CD8-positive, alpha-beta memory T cell (primary cell): ENCODE measurements around the gene THSD1. TPM values are rescaled to one million over a fixed set of nuclear protein-coding genes. Genes with fewer than 3 reads are reported as not detected.
"Not testable (repeated sequence)": the region's sequence is repeated elsewhere in the genome, so short reads cannot be mapped to it uniquely, and the experiment has no call there.

Experiments used
- CTCF ChIA-PET: fragments of 350-600 bp; sonication (Branson Sonifier 250); formaldehyde crosslinking; loops from one replicate; lab custom pipeline; 2021; ENCODE audit warnings: antibody characterized with exemption; lab: Charles Lee
- POLR2A ChIA-PET: fragments of 350-600 bp; sonication (Branson Sonifier 250); formaldehyde crosslinking; loops from one replicate; lab custom pipeline; 2021; ENCODE audit warnings: antibody characterized with exemption; lab: Charles Lee
- DNase-seq, 5 donors: peaks; one replicate each; pipeline versions ENCODE4 v3.0.0 to v3.0.0-alpha.2; 2020 to 2022; ENCODE audit warnings: mixed read lengths in 1 of 5
- H3K27ac ChIP-seq: one replicate; pipeline ENCODE4 v1.7.0; 2013; ENCODE audit warnings: low read depth, mild to moderate bottlenecking, low read length, moderate library complexity
- H3K27me3 ChIP-seq: 2 replicates; pipeline ENCODE4 v1.7.0; 2013; ENCODE audit warnings: low read length, mild to moderate bottlenecking; ENCODE audit not compliant: insufficient read depth, poor library complexity, severe bottlenecking
- H3K36me3 ChIP-seq: 2 replicates; pipeline ENCODE4 v1.7.0; 2013; ENCODE audit warnings: mild to moderate bottlenecking, low read length, moderate library complexity; ENCODE audit not compliant: insufficient read depth
- H3K4me1 ChIP-seq: 2 replicates; pipeline ENCODE4 v1.7.0; 2013; ENCODE audit warnings: mild to moderate bottlenecking, low read length, moderate library complexity; ENCODE audit not compliant: insufficient read depth
- H3K4me3 ChIP-seq: 2 replicates; pipeline ENCODE4 v1.7.0; 2013; ENCODE audit warnings: mild to moderate bottlenecking, low read length
- H3K9me3 ChIP-seq: 2 replicates; pipeline ENCODE4 v1.7.0; 2013; ENCODE audit warnings: mild to moderate bottlenecking, low read length
- H3K27ac Mint-ChIP-seq, 8 donors: one replicate each; pipeline ENCODE4 v1.8.0; 2020 to 2021; ENCODE audit warnings: mixed read lengths in 8 of 8, mild to moderate bottlenecking in 6 of 8, inconsistent platforms in 3 of 8, moderate library complexity in 3 of 8
- H3K27me3 Mint-ChIP-seq, 2 donors: one replicate each; pipeline ENCODE4 v1.8.0; 2020 to 2021; ENCODE audit warnings: mixed read lengths in 2 of 2, mild to moderate bottlenecking in 1 of 2, moderate library complexity in 1 of 2
- H3K36me3 Mint-ChIP-seq, 3 donors: one replicate each; pipeline ENCODE4 v1.8.0; 2020 to 2021; ENCODE audit warnings: mixed read lengths in 3 of 3, inconsistent platforms in 1 of 3, mild to moderate bottlenecking in 1 of 3
- H3K4me1 Mint-ChIP-seq, 3 donors: one replicate each; pipeline ENCODE4 v1.8.0; 2020 to 2021; ENCODE audit warnings: mixed read lengths in 3 of 3, inconsistent platforms in 1 of 3, mild to moderate bottlenecking in 1 of 3
- H3K4me3 Mint-ChIP-seq, 7 donors: one replicate each; pipeline ENCODE4 v1.8.0; 2020 to 2021; ENCODE audit warnings: mixed read lengths in 7 of 7, mild to moderate bottlenecking in 6 of 7, moderate library complexity in 4 of 7, inconsistent platforms in 2 of 7
- H3K9me3 Mint-ChIP-seq, 5 donors: one replicate each; pipeline ENCODE4 v1.8.0; 2020 to 2022; ENCODE audit warnings: mixed read lengths in 5 of 5, mild to moderate bottlenecking in 3 of 5, moderate library complexity in 2 of 5, inconsistent platforms in 1 of 5
- polyA plus RNA-seq: library from polyadenylated mRNA; unstranded; fragments of 300-500 nt; fragmentation: Illumina TruSeq; gene quantifications from one replicate; pipeline ENCODE4 v1.2.3, GENCODE V29; 2021
- total RNA-seq, 2 experiments: library from RNA; stranded (reverse); gene quantifications; one replicate each; pipeline ENCODE4 v1.2.3, GENCODE V29; 2021

Gene THSD1
- total and polyA plus RNA-seq, 3 experiments from 2014 or later, result 0.20 to 0.26 TPM; not detected in 1

GRCh38 chr13:52345631-52346251 lies 60.2 kb downstream of the THSD1 start:
- Histone ChIP-seq H3K4me3 (no peak overlapping the region), H3K36me3 (no peaks in the 10 kb centered on the region), H3K27ac (no peak overlapping the region), H3K4me1 (no peaks in the 10 kb centered on the region), H3K9me3 (no peaks in the 10 kb centered on the region), H3K27me3 (no peaks in the 10 kb centered on the region)
- no peak for DNase-seq
- CTCF ChIA-PET, result interaction anchor here (1.1 kb wide), 1 partner anchor 105 kb away, joined by 4 read pairs; the partner anchor contains the start of gene VPS36
- Mint-ChIP-seq H3K4me1 (no peaks in the 10 kb centered on the region), H3K9me3 (no peaks in the 10 kb centered on the region), H3K36me3 (no peaks in the 10 kb centered on the region), H3K27me3 (peaks cover 2 to 19% of the 10 kb centered on the region in 2 donors), H3K27ac (no peak overlapping the region), H3K4me3 (no peak overlapping the region)
- POLR2A ChIA-PET, result no interaction called here

- DNase-seq, result no peak
- H3K9me3 ChIP-seq, result no peaks in the 10 kb centered on the region
- ChIA-PET POLR2A (no interaction called here), CTCF (interaction anchor here (2.7 kb wide), 1 partner anchor 105 kb away, joined by 18 read pairs; the partner anchor contains the start of gene VPS36)
- no peaks in the 10 kb centered on the region for H3K4me1 ChIP-seq
- no peaks in the 10 kb centered on the region for H3K36me3 ChIP-seq
- no peaks in the 10 kb centered on the region for H3K27me3 ChIP-seq
- Mint-ChIP-seq H3K9me3 (no peaks in the 10 kb centered on the region), H3K27ac (no peak overlapping the region), H3K36me3 (no peaks in the 10 kb centered on the region), H3K4me3 (no peak overlapping the region), H3K27me3 (peaks cover 2 to 19% of the 10 kb centered on the region in 2 donors), H3K4me1 (no peaks in the 10 kb centered on the region)
- no peak overlapping the region for H3K4me3 ChIP-seq
- no peak overlapping the region for H3K27ac ChIP-seq
Measured at GRCh38 chr13:52345048-52345447, 60.9 kb downstream of the THSD1 start.

DNA sequence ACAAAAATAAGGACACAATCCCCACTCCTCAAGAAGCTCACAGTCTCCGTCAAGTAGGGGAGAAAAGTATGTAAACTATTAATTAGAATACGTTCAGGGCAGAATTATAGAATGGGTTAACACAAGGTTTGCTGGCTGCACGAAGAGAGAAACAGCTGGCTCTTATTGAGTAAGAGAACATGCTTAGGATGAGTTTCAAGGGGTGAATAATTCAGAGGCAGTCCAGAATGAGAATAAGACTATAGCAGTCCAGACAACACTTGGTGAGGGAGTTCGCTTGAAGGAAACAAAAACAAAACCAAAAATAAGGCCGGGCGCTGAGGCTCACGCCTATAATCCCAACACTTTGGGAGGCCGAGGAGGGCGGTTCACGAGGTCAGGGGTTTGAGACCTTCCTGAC lies 61.9 kb downstream of the THSD1 start:
- Histone ChIP-seq H3K36me3 (no peaks in the 10 kb centered on the region), H3K27ac (no peak overlapping the region), H3K4me3 (no peak overlapping the region), H3K4me1 (no peaks in the 10 kb centered on the region), H3K27me3 (no peaks in the 10 kb centered on the region), H3K9me3 (no peaks in the 10 kb centered on the region)
- peaks cover 2 to 23% of the 10 kb centered on the region in 2 donors for H3K27me3 Mint-ChIP-seq
- DNase-seq, result no peak
- H3K4me1 Mint-ChIP-seq, result no peaks in the 10 kb centered on the region
- H3K4me3 Mint-ChIP-seq, result no peak overlapping the region
- CTCF ChIA-PET, result interaction anchor here (2.7 kb wide), 1 partner anchor 106 kb away, joined by 18 read pairs; the partner anchor contains the start of gene VPS36
- H3K9me3 Mint-ChIP-seq, result no peaks in the 10 kb centered on the region
- no peak overlapping the region for H3K27ac Mint-ChIP-seq
- no peaks in the 10 kb centered on the region for H3K36me3 Mint-ChIP-seq
- POLR2A ChIA-PET, result no interaction called here

GRCh38 chr13:52342203-52342602 lies 63.8 kb downstream of the THSD1 start:
- H3K9me3 ChIP-seq, CTCF ChIA-PET, POLR2A ChIA-PET: not testable (repeated sequence)

DNA sequence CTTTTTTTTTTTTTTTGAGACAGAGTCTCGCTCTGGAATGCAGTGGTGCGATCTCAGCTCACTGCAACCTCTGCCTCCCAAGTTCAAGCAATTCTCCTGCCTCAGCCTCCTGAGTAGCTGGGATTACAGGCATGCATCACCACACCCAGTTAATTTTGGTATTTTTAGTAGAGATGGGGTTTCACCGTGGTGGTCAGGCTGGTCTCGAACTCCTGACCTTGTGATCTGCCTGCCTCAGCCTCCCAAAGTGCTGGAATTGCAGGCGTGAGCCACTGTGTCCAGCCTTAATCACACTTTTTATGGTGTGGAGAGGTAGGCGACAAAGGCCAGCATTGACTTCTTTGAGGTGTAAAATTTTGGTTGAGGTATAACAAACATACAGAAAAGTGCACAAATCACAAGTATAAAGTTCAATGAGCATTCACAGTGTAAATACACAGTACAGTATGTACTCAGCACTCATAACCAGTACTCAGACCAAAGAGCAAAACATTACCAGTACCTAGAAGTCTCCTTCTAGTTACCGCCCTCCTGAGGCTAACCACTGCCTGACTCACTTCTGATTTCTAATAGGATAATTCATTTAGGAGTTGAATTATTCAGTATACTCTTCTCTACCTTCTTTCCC lies 68.0 kb downstream of the THSD1 start:
- H3K27ac Mint-ChIP-seq, H3K36me3 Mint-ChIP-seq, H3K9me3 ChIP-seq, H3K27ac ChIP-seq, H3K9me3 Mint-ChIP-seq, H3K4me1 Mint-ChIP-seq, H3K4me3 ChIP-seq, H3K27me3 ChIP-seq, DNase-seq, H3K36me3 ChIP-seq, CTCF ChIA-PET, H3K4me1 ChIP-seq, POLR2A ChIA-PET, H3K4me3 Mint-ChIP-seq: not testable (repeated sequence)
- H3K27me3 Mint-ChIP-seq, result peaks cover 5 to 25% of the 10 kb centered on the region in 2 donors

More at GRCh38 chr13:52342203-52342602, 63.8 kb downstream of the THSD1 start:
- not testable (repeated sequence) for H3K36me3 ChIP-seq, H3K27ac ChIP-seq, H3K4me3 Mint-ChIP-seq, H3K27ac Mint-ChIP-seq, H3K4me1 Mint-ChIP-seq, DNase-seq, H3K9me3 Mint-ChIP-seq, H3K4me3 ChIP-seq, H3K27me3 ChIP-seq, H3K4me1 ChIP-seq, H3K36me3 Mint-ChIP-seq
- H3K27me3 Mint-ChIP-seq, result peaks cover 6 to 34% of the 10 kb centered on the region in 2 donors

GRCh38 chr13:52334107-52334506 lies 71.9 kb downstream of the THSD1 start:
- POLR2A ChIA-PET, CTCF ChIA-PET, H3K36me3 ChIP-seq, H3K36me3 Mint-ChIP-seq, H3K4me1 ChIP-seq, H3K4me1 Mint-ChIP-seq, DNase-seq, H3K4me3 Mint-ChIP-seq, H3K4me3 ChIP-seq, H3K9me3 Mint-ChIP-seq, H3K27ac ChIP-seq, H3K27ac Mint-ChIP-seq, H3K27me3 ChIP-seq, H3K9me3 ChIP-seq: not testable (repeated sequence)
- H3K27me3 Mint-ChIP-seq, result peaks cover 5 to 12% of the 10 kb centered on the region in 2 donors

DNA sequence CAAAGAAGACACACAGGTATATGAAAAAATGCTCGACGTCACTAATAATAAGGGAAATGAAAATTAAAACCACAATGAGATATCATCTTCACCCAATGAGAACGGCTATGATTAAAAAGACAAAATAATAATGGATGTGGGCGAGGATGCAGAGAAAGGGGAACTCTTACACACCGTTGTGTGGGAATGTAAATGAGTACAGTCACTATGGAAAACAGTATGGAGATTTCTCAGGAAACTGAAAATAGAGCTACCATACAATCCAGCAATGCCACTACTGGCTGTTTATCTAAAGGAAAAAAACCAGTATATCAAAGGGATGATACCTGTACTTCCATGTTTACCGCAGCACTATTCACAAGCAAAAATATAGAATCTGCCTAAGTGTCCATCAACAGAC lies 74.1 kb downstream of the THSD1 start:
- DNase-seq, CTCF ChIA-PET, H3K27ac ChIP-seq, H3K36me3 ChIP-seq, H3K36me3 Mint-ChIP-seq, POLR2A ChIA-PET, H3K9me3 ChIP-seq, H3K4me1 Mint-ChIP-seq, H3K9me3 Mint-ChIP-seq, H3K4me3 ChIP-seq, H3K27ac Mint-ChIP-seq, H3K27me3 Mint-ChIP-seq, H3K4me1 ChIP-seq, H3K27me3 ChIP-seq, H3K4me3 Mint-ChIP-seq: not testable (repeated sequence)
